NT2/D1 (cell line): ENCODE results near the gene NBPF8.
"Not testable (repeated sequence)": the region's sequence is repeated elsewhere in the genome, so short reads cannot be mapped to it uniquely, and the experiment has no call there.

ENCODE experiments used
- SUZ12 ChIP-seq: IDR thresholded peaks from 2 replicates; pipeline ENCODE4 v1.6.1; 2011; ENCODE audit not compliant: insufficient read length, insufficient read depth; ENCODE audit errors: extremely low read depth
- YY1 ChIP-seq: IDR thresholded peaks from 2 replicates; pipeline ENCODE4 v1.6.1; 2011; ENCODE audit not compliant: insufficient read length, insufficient read depth

- TF ChIP-seq YY1, SUZ12: not testable (repeated sequence)
Measured at GRCh38 chr1:120367709-120368108, 47.1 kb upstream of the NBPF8 start.
